HT1080 (cell line): Measurements from ENCODE around the gene SHB. TPM values are rescaled to one million over a fixed set of nuclear protein-coding genes. Genes with fewer than 3 reads are reported as not detected.

ENCODE experiments used
- DNase-seq: peaks from one replicate; pipeline ENCODE4 v3.0.0-alpha.2; 2015; ENCODE audit warnings: low read depth
- total RNA-seq: library from RNA; depleted of rRNA; stranded (reverse); fragments of >200 nt; shearing (Covaris generic); gene quantifications from 2 replicates; pipeline ENCODE4 v1.2.3, GENCODE V29; 2014

Gene SHB
- total RNA-seq, 1 experiment from 2014 or later, result 42.8 TPM

DNA sequence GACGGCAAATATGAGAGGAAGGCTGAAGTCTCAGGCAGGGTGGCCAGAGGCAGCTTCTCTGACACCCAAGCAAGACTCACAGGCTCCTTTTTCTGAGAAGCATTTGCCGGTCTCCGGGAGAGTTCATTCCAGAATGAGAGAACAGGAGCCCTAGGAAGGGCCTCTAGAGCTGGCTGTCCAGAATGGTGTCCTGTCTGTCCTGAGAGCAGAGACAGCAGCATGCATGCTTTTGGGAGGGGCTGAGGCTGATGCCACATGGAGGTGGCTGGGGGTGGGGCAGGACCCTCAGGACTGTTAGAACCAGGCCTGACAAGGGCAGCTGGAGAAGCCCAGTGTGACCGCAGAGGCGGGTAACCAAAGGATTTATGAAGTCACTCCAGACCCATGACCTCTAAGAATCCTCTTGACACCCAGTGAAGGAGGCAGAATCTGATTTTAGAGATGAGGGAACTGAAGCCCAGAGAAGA, 60.0 kb downstream of the SHB start:
- no peak for DNase-seq

DNA sequence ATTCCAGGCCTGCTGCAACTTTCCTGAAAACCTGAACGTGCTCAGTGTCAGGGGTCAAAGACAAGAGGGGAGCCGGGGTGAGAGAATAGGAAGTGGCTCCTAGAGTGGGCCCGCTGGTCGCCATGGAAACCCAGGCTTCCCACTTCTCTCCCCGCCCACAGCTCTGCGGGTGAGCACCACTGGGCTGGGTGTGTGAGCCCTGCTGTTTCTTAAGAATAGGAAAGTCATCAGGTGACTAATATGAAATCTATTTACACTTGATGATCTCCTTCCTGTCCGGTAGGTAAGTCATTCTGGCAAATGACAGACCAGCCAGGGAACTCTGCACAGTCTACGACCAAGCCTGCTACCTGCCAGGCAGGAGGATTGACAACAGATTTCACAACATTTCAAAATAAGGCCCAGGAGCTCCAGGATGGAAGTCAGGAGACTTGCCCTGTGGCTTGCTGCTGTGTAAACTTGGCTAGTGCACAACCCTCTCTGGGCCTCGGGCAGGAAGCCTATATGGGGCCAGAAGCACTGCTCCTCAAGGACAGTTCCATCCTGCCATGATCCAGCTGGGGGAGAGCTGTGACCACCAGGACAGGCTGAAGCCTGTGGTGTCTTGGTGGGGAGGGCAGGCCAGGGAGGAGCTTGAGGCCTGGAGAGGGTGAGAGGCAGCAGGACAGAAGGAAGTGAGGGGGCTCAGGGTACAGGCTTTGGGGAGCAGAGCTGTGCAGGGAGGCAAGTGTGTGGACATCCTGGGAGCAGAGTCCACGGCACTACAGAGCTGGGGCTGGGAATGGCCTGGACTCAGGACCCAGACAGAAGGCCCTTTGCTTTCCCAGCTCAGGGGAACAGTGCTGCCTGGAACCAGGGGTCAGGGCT, 60.6 kb downstream of the SHB start:
- DNase-seq, result peak; percentile 99

DNA sequence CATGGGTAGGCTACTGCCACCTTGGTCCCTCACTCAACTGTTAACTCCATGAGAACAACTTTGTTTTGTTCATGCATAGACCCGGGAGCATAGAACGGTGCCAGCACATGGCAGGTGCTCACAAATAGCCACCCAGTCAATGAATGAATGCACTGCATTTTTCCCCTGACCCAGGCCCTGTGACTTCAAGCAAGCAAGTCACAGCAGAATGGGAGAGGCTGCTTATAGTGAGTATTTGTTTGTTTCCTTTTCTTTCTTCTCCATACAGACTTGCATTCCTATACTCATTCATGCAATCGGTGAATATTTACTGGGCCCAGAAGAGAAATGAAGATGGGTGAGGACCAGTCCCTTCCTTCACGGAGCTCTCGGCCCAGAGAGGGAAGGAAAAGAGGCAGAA, 62.0 kb downstream of the SHB start:
- DNase-seq, result no peak

DNA sequence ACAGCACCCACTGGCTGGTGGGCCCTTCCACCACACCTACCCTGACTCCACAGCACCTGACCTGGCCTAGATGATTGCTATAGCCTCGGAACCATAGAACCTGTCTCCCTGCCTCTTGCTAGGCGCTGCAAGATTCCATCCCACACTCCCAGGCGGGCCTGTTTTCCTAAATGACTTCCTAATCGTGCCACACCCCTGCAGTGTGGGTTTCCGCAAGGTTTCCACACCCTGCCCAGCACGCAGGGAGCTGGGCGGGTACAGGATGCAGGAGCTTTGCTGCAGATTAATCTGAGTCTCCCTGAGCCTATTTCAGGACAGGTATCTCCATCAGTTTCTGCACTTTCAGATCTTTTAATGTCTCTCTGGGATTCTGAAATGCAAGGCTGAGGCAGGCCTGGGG, 62.9 kb downstream of the SHB start:
- DNase-seq, result no peak

DNA sequence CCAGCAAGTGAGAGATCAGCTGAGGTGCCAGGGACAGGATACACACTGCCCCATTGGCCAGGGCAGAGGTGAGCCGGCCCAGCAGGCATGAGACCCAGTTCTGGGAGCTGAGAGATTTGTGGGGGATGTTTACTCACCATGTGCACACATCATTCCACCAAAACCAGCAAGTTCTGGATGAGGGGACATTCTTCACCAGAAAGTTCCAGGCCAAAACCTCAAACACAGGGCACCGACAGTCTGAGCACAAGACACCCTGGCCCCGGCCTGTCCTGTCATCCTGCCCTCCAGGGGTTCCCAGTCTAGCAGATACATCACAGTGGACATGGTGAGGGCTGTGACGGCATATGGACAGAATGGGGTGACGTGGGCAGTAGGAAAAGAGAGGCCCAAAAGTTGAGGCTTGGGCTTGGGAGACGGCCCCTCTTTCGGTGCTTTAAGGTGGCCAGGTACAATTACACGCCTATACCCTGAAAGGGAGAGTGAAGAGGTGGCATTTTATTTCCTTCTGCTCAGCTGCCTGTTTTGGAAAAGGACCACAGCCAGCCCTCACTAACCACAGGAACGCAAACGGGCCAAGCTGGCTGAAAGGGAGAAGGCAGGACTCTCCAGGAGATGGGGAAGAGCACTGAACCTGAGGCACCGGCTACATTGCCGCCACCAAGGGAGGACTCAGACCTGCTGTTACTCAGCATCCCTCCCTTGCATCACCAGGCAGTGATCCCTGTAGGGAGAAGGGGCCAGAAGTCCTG, 64.0 kb downstream of the SHB start:
- DNase-seq, result no peak

DNA sequence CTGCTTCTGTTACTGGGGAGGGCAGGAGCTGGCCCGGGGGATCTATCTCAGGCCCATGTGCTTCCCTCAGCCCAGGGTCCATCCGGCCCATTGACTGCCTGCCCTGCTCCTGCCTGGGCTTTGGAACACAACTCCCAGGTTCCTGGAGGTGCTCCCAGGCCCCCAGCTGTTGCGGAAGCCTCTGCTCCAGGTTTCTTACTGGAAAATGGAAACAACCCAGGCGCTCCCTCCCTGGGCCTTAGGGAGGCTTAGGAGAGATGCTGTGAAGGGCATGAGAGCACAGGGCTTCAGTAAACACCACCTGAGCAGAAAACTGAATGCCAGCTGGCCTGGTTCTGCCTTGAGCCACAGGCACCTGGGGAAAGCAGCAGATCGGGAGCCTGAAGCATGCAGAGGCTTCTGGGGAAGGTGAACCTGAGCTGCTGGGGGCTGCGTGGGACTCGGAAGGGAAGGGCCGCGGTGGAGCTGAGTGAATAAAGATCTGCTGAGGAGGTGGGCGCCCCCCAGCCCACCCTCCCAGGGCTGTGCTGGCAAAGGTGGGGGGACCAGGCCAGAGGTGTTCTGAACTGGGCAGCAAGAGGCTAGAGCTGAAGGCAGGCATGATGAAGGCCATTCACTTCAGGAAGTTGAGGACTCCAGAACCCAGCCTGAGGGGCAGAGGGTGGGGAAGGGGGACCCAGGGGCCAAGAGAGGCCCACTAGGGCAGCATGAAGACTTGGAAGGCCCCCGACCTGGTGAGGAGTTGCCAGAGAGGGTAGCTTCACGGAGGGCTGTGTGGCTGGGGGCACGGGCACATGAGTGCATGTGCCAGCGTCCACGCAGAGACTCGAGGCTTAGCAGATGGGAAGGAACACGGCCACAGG, 64.8 kb downstream of the SHB start:
- no peak for DNase-seq

DNA sequence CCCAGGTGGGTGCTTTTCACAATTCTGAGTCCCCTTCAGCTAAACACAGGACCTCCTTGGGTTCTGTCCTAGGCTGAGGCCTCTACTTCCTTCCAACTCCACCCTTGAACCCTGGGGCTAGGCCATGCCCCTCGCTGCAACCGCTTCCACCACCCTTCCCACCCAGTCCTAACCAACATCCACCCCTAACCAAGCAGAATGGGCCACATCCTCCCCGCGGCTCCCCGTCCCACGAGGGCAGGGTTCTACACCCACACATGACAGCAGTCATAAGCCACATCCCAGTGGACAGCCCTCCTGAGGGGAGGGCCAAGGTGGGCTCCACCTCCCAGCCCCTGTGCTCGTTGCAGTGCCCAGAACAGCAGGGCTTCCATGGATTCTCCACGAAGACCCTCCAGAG, 65.8 kb downstream of the SHB start:
- no peak for DNase-seq

DNA sequence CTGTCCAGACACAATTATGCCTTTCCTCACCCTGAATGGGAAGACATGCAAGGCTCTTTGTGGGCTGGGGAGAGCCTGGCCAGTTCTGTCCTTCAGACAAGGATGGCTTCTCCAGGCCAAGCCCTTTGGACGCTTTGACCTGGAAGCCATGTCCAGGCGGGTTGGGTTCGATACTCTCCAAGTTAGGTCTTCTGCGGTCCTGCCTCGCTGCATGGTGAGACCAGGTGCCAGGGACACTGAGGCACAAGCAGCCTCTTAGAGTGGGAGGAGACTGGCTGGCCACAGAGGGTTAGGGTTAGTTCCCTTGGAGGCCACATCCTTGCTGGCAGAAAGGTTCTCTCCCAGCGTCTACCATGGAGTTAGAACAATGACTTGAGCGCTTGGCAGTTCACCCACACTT, 67.6 kb downstream of the SHB start:
- DNase-seq, result no peak

DNA sequence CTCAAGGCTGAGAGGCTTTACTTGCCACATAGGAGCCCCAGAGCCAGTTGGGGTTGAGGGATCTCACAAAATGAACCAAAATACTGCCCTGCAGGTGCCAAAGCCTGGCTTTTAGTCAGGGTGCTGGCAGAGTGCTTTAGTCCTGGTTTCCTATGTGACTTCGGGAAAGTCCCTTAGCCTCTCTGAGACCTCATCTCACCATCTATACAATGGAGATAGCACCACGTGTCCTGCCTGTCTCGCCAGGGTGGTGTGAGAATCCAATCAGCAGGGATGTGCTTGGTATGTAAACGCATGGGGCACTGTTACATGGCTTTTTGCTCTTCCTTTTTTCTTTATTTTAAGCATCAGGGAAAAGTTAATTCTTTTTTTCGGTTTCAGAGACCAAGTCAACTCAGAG, 68.3 kb downstream of the SHB start:
- DNase-seq, result no peak

DNA sequence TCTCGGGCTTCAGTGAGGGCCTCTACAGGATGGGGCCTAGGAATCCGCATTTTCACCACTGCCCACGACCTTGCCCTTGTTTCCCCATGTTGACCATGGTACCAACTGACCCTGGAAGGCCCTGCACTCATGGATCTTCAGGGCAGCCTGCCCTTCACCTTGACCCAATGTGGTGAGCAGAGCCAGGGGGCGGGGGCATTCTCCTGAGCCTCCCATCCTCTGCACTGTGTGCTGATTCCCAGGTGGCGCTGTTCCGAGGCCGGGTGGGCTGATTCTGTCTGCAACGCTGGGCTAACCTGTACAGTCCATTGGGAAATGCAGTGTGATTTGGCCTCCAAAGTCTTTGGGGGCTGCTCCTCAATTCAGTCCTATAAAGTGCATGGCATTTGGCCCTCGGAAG, 68.7 kb downstream of the SHB start:
- DNase-seq, result no peak

DNA sequence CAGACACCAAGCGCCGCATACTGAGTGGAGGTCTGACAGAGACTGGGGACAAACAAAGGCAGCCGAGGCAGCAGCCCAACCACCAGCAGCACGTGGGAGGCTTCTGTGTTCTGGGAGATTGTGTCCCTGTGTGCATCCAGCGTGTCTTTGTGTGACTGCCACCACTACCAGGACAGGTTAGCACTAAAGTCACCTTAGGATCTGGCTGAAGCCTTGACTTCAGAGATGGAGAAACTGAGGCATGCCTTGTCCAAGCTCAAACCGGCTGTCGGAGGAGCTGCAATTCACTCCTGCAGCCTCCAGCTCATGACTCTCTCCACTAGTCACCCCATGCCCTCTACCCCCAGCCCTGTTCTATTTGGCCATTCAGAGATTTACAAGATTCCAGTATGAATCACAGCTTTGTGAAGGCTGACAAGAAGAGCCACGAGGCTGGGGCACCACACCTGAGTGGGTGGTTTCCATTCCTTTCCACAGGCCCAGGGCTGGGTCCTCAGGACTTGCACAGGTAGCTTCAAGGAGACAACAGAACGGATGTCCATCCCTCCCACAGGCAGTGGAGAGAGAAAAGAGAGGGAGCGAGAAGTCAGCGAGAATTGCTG, 69.3 kb downstream of the SHB start:
- peak; percentile 58 for DNase-seq

DNA sequence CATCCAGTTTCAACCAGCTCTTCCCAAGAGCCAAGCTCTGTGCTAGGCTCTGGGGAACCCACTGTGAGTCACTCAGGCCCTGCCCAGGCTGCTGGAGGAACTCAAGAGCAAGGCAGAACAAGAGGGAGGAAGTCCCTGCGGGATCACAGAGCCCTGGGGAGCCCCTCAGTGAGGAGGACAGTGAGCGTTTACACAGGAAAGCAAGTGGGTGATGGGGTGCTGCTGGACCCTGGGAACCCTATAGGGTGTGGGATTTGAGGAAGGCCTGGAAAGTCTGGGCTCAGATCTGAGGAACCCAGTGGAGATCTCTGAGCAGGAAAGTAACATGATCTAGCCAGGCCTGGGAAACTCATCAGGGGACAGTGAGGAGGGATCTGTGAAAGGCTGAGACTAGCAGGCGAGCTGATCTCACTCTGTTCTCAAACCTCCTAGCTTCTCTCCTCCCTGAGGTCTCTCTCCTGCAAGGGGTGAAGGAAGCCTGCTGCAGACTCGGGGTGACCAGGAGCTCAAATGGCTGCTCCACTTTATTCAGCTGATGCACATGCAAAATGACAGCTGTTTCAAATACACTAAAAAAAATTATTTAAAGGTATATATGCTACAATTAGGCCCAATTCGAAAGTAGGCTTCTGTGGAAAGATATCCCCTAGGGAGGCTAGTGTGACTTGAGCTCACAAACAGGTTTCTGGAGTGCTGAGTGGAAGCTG, 70.0 kb downstream of the SHB start:
- DNase-seq, result peak; percentile 82

DNA sequence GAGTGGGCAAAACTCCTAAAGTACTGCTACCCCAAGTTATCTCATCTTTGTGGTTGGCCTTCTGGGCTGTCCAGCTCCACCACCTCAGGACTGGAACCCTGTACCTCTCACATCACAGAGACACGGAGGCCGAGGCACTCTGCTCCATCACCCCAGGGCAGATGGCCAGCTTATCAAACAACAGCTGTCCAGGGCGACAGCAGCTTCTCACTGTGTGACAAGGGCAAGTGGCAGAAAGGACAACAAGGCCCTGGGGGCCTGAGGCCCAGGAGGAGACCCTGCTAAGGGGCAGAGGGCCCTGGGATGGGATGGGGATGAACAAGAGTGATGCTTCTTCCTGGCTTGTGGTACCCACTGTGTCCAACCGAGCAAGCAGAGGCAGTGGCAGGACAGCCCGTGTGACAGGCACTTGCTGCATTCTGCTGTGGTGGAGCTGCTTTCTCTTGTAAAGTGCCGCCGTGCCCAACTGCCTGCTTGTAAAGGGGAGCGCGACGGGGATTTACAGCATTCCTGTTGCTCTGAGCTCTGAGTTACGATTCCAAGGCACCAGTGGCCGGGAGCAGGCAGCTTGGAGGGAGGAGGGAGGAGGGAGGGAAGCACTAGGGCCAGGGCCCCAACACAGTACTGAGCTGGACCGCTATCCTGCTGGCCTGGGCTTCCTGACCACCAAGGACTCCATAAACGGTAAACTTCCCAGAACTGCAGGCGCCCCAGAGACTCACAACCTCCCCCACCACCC, 71.2 kb downstream of the SHB start:
- DNase-seq, result no peak

DNA sequence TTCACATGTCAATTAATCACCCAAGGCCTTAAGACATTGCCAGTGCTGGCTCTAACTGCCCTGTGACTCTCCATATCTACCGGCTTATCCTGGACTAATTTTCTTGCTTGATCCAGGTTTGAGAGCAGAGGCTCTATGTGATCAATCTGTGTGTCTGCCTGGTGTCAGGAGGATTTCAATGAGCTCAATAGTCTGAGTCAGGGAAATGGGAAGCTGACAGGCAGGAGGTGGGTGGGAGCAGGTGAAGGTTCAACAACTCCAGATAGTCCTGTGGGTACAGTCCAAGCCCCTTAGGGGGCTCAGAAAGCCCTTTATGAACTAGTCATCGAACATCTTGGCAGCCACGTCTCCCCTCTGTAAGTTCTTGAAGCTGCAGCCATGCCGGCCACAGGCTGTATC, 72.2 kb downstream of the SHB start:
- DNase-seq, result no peak

DNA sequence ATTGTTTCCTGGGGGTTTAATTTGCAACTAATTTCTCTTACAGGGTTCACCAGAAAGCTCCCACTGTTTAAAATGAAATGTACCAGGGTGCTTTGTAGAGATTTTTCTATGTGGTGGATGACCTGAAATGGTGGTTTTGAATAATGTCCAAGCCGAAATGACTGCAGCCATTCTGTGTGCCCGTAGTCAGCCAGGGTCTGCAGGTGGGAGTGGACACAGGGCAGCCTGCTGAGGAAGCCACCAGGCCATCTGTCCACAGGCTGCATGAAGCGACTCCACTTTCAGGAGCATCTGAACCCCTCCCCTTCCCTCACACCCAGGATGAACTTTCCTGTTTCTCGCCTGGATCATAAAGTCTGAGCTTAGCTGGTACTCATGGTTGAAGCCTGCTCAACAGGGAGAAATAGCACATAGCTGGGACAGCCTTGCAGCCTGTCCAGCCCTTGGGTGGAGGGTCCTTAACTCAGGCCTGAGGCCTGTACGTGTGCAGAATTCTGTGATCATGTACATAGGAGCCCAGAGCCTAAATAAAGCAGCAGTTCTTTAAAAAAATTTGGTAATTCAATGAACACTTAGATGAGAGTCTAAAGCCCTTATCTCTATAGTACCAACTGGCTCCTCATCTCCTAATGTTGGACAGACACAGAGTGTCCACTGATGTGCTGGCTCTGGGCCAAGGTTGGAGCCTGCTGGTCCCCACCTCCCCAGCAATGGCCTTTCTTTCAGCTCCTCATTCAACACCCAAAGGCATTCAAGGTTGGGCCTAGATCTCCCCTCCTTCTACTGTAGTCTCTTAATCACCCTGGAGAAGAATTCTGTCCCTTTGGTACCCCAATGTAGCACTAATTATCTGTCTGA, 72.8 kb downstream of the SHB start:
- DNase-seq, result no peak

DNA sequence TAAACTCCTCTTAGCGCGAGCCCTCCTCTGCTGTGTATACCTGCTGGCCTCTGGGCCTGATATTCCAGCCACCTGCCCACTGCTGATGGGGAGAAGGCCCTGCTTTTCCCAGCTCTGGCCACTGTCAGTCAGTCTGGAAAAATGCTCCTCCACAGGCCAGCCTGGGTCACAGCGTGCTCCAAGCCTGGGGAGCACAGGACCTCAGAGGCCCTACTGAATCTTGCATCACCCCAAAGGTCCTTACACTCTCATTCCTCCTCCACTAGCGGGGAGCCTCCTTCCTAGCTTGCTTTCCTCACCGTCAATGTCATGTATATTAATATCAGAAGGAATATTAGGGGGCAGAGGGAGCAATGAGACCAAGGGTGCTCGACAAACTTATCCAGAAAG, 73.7 kb downstream of the SHB start:
- no peak for DNase-seq

DNA sequence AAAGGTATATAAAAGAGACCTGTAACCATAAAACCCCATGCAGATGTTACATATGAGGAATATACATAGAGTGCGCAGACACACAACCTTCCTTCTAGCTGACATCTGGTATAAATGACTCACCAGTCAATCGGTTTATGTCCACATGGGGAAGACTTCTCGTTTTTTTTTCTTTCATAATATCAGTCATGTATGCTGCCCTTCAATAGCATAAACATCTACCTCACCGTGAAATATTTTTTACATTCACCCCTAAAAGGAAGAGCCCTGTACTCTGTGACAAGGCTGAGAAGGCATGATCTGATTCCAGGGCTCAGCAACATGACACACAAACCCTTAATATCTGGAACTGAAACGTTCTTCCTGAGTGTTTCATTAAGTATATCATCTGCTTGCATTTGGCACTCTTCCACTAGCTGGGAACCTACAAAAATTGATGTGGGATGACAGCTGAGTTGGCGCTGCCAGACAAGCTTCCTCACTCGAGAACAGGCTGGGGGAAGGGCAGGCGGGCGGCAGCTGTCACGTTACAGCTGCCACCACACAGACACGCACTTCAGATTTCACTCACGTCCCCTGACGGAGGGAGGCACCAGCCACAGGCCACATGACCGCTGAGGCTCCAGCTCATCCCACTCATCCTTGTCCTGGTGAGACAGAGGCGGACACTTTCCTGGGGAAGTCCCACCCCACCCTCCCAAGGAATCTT, 74.2 kb downstream of the SHB start:
- peak; percentile 80 for DNase-seq

DNA sequence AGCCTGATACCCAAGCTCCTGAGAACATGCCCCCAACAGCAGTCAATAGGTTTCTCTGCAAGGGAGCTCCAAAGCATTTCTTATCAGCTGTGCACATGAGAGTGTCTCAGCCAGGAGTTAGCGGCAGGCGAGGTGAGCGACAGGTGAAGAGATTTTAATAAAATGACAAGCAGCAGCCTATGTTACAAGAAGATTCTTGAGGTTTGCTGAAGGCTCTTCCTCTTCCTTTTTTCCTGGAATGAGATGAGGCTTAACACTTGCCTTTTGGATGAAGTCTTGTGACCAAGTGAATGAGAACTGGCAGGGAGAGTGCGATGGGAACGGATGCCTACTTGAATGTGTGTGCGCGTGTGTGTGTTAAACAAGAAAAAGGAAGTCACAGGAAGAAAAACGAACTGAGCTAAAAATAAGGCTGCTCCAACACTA, 76.1 kb downstream of the SHB start:
- no peak for DNase-seq
